IMR-90 (cell line): ENCODE results near the gene CLIC4. TPM values are rescaled to one million over a fixed set of nuclear protein-coding genes. Genes with fewer than 3 reads are reported as not detected.
A peak's percentile ranks its signal among the peaks of the same experiment; 100 is the strongest.

Experiments used
- ATAC-seq: fragments of 200-7000 bp; cut with Tn5 transposase; 2 replicates; pipeline ENCODE4 v1.9.1; 2020; ENCODE audit warnings: low read depth, mild to moderate bottlenecking, moderate library complexity
- BruUV-seq: library from RNA; stranded (reverse); fragments of 400-500 nt; replicated peaks from 2 replicates; lab custom pipeline; 2021; lab: Mats Ljungman, UMichigan
- CTCF ChIA-PET: fragments of 300-600 bp; formaldehyde crosslinking; extraction: SDS; loops from one replicate; lab custom pipeline; 2021; ENCODE audit warnings: antibody characterized with exemption; lab: Yijun Ruan, JAX
- POLR2A ChIA-PET: fragments of 300-600 bp; sonication (Branson Sonifier 250); formaldehyde crosslinking; loops from one replicate; lab custom pipeline; 2022; ENCODE audit warnings: antibody characterized with exemption; ENCODE audit not compliant: unreplicated experiment; lab: Charles Lee
- DNase-seq: peaks from one replicate; pipeline ENCODE4 v3.0.0; 2013
- H2AFZ ChIP-seq: replicated peaks from 2 replicates; pipeline ENCODE3; 2013; ENCODE audit warnings: low read length, mild to moderate bottlenecking; ENCODE audit not compliant: poor library complexity
- H2AK5ac ChIP-seq: 2 replicates; pipeline ENCODE4 v1.6.1; 2013; ENCODE audit warnings: low read depth, low read length, inconsistent platforms
- H2AK9ac ChIP-seq: replicated peaks from 2 replicates; pipeline ENCODE3; 2013; ENCODE audit warnings: mild to moderate bottlenecking, low read depth, low read length, moderate library complexity; ENCODE audit not compliant: poor library complexity
- H2BK120ac ChIP-seq: 2 replicates; pipeline ENCODE4 v1.6.1; 2013; ENCODE audit warnings: low read depth, low read length, inconsistent platforms
- H2BK15ac ChIP-seq: 3 replicates; pipeline ENCODE4 v1.6.1; 2013; ENCODE audit warnings: low read depth, low read length, inconsistent platforms
- H2BK20ac ChIP-seq: 2 replicates; pipeline ENCODE4 v1.6.1; 2013; ENCODE audit warnings: low read depth, mild to moderate bottlenecking, inconsistent platforms, low read length, moderate library complexity
- H2BK5ac ChIP-seq: 2 replicates; pipeline ENCODE4 v1.6.1; 2013; ENCODE audit warnings: mild to moderate bottlenecking, low read depth, low read length, inconsistent platforms; ENCODE audit not compliant: poor library complexity, severe bottlenecking
- H3K14ac ChIP-seq: replicated peaks from 2 replicates; pipeline ENCODE4 v1.6.1; 2013; ENCODE audit warnings: low read depth, low read length, inconsistent platforms
- H3K18ac ChIP-seq: 2 replicates; pipeline ENCODE4 v1.6.1; 2013; ENCODE audit warnings: low read depth, low read length, control low read depth
- H3K23ac ChIP-seq: 2 replicates; pipeline ENCODE4 v1.6.1; 2013; ENCODE audit warnings: low read depth, low read length, inconsistent platforms
- H3K27ac ChIP-seq: 2 replicates; pipeline ENCODE4 v1.5.1; 2013; ENCODE audit warnings: mild to moderate bottlenecking, control low read depth, low read length; ENCODE audit not compliant: insufficient read depth
- H3K27me3 ChIP-seq: 2 replicates; pipeline ENCODE4 v1.6.1; 2013; ENCODE audit warnings: low read length; ENCODE audit not compliant: control insufficient read depth, insufficient read depth
- H3K36me3 ChIP-seq: 2 replicates; pipeline ENCODE4 v1.6.1; 2013; ENCODE audit warnings: low read length, mixed read lengths; ENCODE audit not compliant: control insufficient read depth, insufficient read depth
- H3K4ac ChIP-seq: 2 replicates; pipeline ENCODE4 v1.6.1; 2013; ENCODE audit warnings: low read depth, low read length, inconsistent platforms
- H3K4me1 ChIP-seq: 2 replicates; pipeline ENCODE4 v1.6.1; 2013; ENCODE audit warnings: low read length, mixed read lengths; ENCODE audit not compliant: control insufficient read depth, insufficient read depth
- H3K4me2 ChIP-seq: 2 replicates; pipeline ENCODE4 v1.6.1; 2013; ENCODE audit warnings: low read depth, mild to moderate bottlenecking, control low read depth, low read length, moderate library complexity
- H3K4me3 ChIP-seq: 2 replicates; pipeline ENCODE4 v1.5.1; 2013; ENCODE audit warnings: low read depth, mild to moderate bottlenecking, control low read depth, low read length, moderate library complexity; ENCODE audit not compliant: insufficient read depth
- H3K56ac ChIP-seq: 2 replicates; pipeline ENCODE4 v1.6.1; 2013; ENCODE audit warnings: low read length, inconsistent platforms; ENCODE audit not compliant: insufficient read depth; ENCODE audit errors: extremely low read depth
- H3K79me1 ChIP-seq, 2 experiments: 2 replicates each; pipeline ENCODE4 v1.6.1; 2013; ENCODE audit warnings: low read length in 2 of 2, inconsistent platforms in 1 of 2, low read depth in 1 of 2
- H3K9ac ChIP-seq: 2 replicates; pipeline ENCODE4 v1.6.1; 2013; ENCODE audit warnings: low read depth, low read length, control low read depth
- H3K9me1 ChIP-seq: 2 replicates; pipeline ENCODE4 v1.6.1; 2013; ENCODE audit warnings: low read length, inconsistent platforms; ENCODE audit not compliant: insufficient read depth
- H3K9me3 ChIP-seq: 2 replicates; pipeline ENCODE4 v1.6.1; 2013; ENCODE audit warnings: low read length; ENCODE audit not compliant: control insufficient read depth, insufficient read depth
- H4K20me1 ChIP-seq: 2 replicates; pipeline ENCODE4 v1.6.1; 2013; ENCODE audit warnings: low read length, inconsistent platforms; ENCODE audit not compliant: insufficient read depth
- H4K5ac ChIP-seq: 2 replicates; pipeline ENCODE4 v1.6.1; 2013; ENCODE audit warnings: mild to moderate bottlenecking, low read depth, low read length, control low read depth
- H4K8ac ChIP-seq, 2 experiments: 2 replicates each; pipeline ENCODE4 v1.6.1; 2013; ENCODE audit warnings: low read depth in 2 of 2, low read length in 2 of 2, control low read depth in 1 of 2, inconsistent platforms in 1 of 2
- H4K91ac ChIP-seq: 2 replicates; pipeline ENCODE4 v1.6.1; 2013; ENCODE audit warnings: low read depth, low read length, inconsistent platforms; ENCODE audit not compliant: insufficient read depth
- BHLHE40 ChIP-seq: fragments of 150-350 bp; IDR thresholded peaks from 2 replicates; pipeline ENCODE4 v1.6.1; 2016; ENCODE audit warnings: mild to moderate bottlenecking, low read depth, low read length
- CEBPB ChIP-seq: IDR thresholded peaks from 2 replicates; pipeline ENCODE4 v1.6.1; 2012; ENCODE audit warnings: low read depth, low read length, improper control_type of control experiment
- CHD1 ChIP-seq: IDR thresholded peaks from 2 replicates; pipeline ENCODE4 v1.6.1; 2012; ENCODE audit warnings: low read depth, low read length, improper control_type of control experiment
- CTCF ChIP-seq: conservative IDR thresholded peaks from 2 replicates; pipeline ENCODE4 v1.5.1; 2012; ENCODE audit warnings: mild to moderate bottlenecking, low read depth, low read length, improper control_type of control experiment
- MAFK ChIP-seq: IDR thresholded peaks from 2 replicates; pipeline ENCODE4 v1.6.1; 2012; ENCODE audit warnings: low read depth, low read length, improper control_type of control experiment
- NFE2L2 ChIP-seq: fragments of 150-350 bp; IDR thresholded peaks from 2 replicates; pipeline ENCODE4 v1.6.1; 2016; ENCODE audit warnings: low read depth, mild to moderate bottlenecking, low read length
- POLR2A ChIP-seq: IDR thresholded peaks from 2 replicates; pipeline ENCODE4 v1.6.1; 2012; ENCODE audit warnings: mild to moderate bottlenecking, low read depth, low read length
- RAD21 ChIP-seq: IDR thresholded peaks from 2 replicates; pipeline ENCODE4 v1.6.1; 2012; ENCODE audit warnings: low read length, improper control_type of control experiment
- RFX5 ChIP-seq: IDR thresholded peaks from 2 replicates; pipeline ENCODE4 v1.8.0; 2012; ENCODE audit warnings: low read depth, mild to moderate bottlenecking, low read length, moderate library complexity
- WGBS, 2 experiments: methylation state at CpG; one replicate each; pipeline versions ENCODE4 v1.1.5 to v1.1.7; 2013; ENCODE audit warnings: missing lambda C conversion rate in 2 of 2; ENCODE audit not compliant: insufficient read length in 1 of 2; ENCODE audit errors: extremely low coverage in 2 of 2; 5-methylcytosine and 5-hydroxymethylcytosine counted together
- dilution Hi-C: fragments of 300-500 bp; cut with HindIII; formaldehyde crosslinking; loops from one replicate; pipeline ENCODE4 v1.14.3; 2018; ENCODE audit warnings: low sequenced_read_pairs; ENCODE audit not compliant: unreplicated experiment
- in situ Hi-C: fragments of 300-500 bp; cut with MboI; formaldehyde crosslinking; loops from 3 replicates; pipeline ENCODE4 v1.14.3; 2019; ENCODE audit warnings: low sequenced_read_pairs, inconsistent platforms, mixed read lengths
- intact Hi-C: fragments of 100-400 bp; cut with micrococcal nuclease; formaldehyde crosslinking; loops from 2 replicates; pipeline ENCODE4 v1.10.0; 2022
- polyA plus RNA-seq, 3 experiments: library from polyadenylated mRNA; depleted of rRNA; stranded (reverse); fragments of >200 nt; gene quantifications; 2 replicates each; pipeline ENCODE4 v1.2.3, GENCODE V29; 2012; ENCODE audit warnings: low replicate concordance in 1 of 3
- total RNA-seq: library from RNA; depleted of rRNA; stranded (reverse); fragments of >200 nt; gene quantifications from 2 replicates; pipeline ENCODE4 v1.2.3, GENCODE V29; 2012

Gene CLIC4
- total and polyA plus RNA-seq, 2 of the 4 experiments (the other 2 are of a cell fraction), result 242 to 392 TPM

- H2AK5ac ChIP-seq, result no peak overlapping the region
- no TSS peak for BruUV-seq
- H3K9ac ChIP-seq, result no peak overlapping the region
- DNase-seq (no peak), ATAC-seq (no peak)
- H2BK5ac ChIP-seq, result peak overlapping the region; percentile 55
- dilution Hi-C loops, result loop anchor here (10.0 kb wide), 2 partner anchors 51 to 89 kb away; no protein-coding TSS in a partner anchor
- H3K56ac ChIP-seq, result no peak overlapping the region
- H3K9me1 ChIP-seq, result peaks cover 16% of the 10 kb centered on the region
- peak overlapping the region; percentile 69; the same call in 1 of the 2 replicates for H3K14ac ChIP-seq
- no peak overlapping the region for H2AK9ac ChIP-seq
- peaks cover 21% of the 10 kb centered on the region for H3K4me1 ChIP-seq
- ChIA-PET POLR2A (interaction anchor here (0.6 to 1.0 kb wide), 4 partner anchors 9 to 51 kb away, joined by 3 to 5 read pairs (median 3); partner anchors contain the start of gene CLIC4), CTCF (interaction anchor here (1.2 kb wide), 1 partner anchor 74 kb away, joined by 3 read pairs; no protein-coding TSS in a partner anchor)
- no peaks in the 10 kb centered on the region for H3K9me3 ChIP-seq
- H3K4me3 ChIP-seq, result no peak overlapping the region
- H2BK20ac ChIP-seq, result no peak overlapping the region
- intact Hi-C loops, result no loop called here
- peak overlapping the region; percentile 49 for H3K23ac ChIP-seq
- H3K79me1 ChIP-seq, result peaks cover 0 to 29% of the 10 kb centered on the region in 2 experiments; a peak in 2 of 4 replicates
- H4K91ac ChIP-seq, result no peak overlapping the region
- no peak overlapping the region; the same call in 1 of the 2 replicates for H3K4ac ChIP-seq
- no peak overlapping the region; the same call in 1 of the 2 replicates for H3K18ac ChIP-seq
- H2BK120ac ChIP-seq, result no peak overlapping the region
- no peak overlapping the region for H2AFZ ChIP-seq
- no peak overlapping the region for H2BK15ac ChIP-seq
- H4K8ac ChIP-seq, result peak overlapping the region in 1 of 2 experiments; percentile 41; a peak in 2 of 4 replicates
- no peak overlapping the region for H4K5ac ChIP-seq
- TF ChIP-seq CTCF (no peak), RFX5 (no peak), CEBPB (no peak), CHD1 (no peak), NFE2L2 (no peak), RAD21 (no peak), MAFK (no peak), POLR2A (no peak), BHLHE40 (no peak)
- peaks cover 12% of the 10 kb centered on the region for H3K36me3 ChIP-seq
- H3K27me3 ChIP-seq, result no peaks in the 10 kb centered on the region
- in situ Hi-C loops, result no loop called here
- H4K20me1 ChIP-seq, result peaks cover 92% of the 10 kb centered on the region
- H3K4me2 ChIP-seq, result peak overlapping the region; percentile 60; the same call in 1 of the 2 replicates
- no peak overlapping the region for H3K27ac ChIP-seq
- WGBS, 2 experiments, result 63% methylated on average over 4 of the region's 5 CpGs; no CpG with 5 or more reads in 1 of the 2 experiments
Observed at GRCh38 chr1:24754229-24754628, 9.0 kb downstream of the CLIC4 start.
